GM19397 (cell line): Measurements from ENCODE around the gene UBE2E1.
"Not testable (repeated sequence)": the region's sequence is repeated elsewhere in the genome, so short reads cannot be mapped to it uniquely, and the experiment has no call there.

Source experiments
- ATAC-seq: cut with Tn5 transposase; IDR thresholded peaks from one replicate; pipeline ENCODE4 v1.9.1; 2021; ENCODE audit warnings: mild to moderate bottlenecking, moderate library complexity; ENCODE audit not compliant: unreplicated experiment

The UBE2E1 gene

GRCh38 chr3:23840521-23840920, 34.8 kb downstream of the UBE2E1 start:
- ATAC-seq: no peak

- ATAC-seq: no peak
Observed at GRCh38 chr3:23843869-23844268, 38.1 kb downstream of the UBE2E1 start.

- ATAC-seq: no peak
Observed at GRCh38 chr3:23845326-23846216, 39.8 kb downstream of the UBE2E1 start.

GRCh38 chr3:23849462-23849861, 43.7 kb downstream of the UBE2E1 start:
- not testable (repeated sequence) for ATAC-seq

GRCh38 chr3:23856286-23856685, 50.5 kb downstream of the UBE2E1 start:
- no peak for ATAC-seq

GRCh38 chr3:23859012-23859743, 53.4 kb downstream of the UBE2E1 start:
- ATAC-seq: no peak

GRCh38 chr3:23859839-23860382, 54.2 kb downstream of the UBE2E1 start:
- no peak for ATAC-seq

GRCh38 chr3:23861689-23862088, 55.9 kb downstream of the UBE2E1 start:
- ATAC-seq: no peak

GRCh38 chr3:23863060-23863459, 57.3 kb downstream of the UBE2E1 start:
- no peak for ATAC-seq

- ATAC-seq: no peak
Observed at GRCh38 chr3:23864931-23865330, 59.2 kb downstream of the UBE2E1 start.

- peak; percentile 79 for ATAC-seq
Observed at GRCh38 chr3:23865595-23866396, 60.0 kb downstream of the UBE2E1 start.

- no peak for ATAC-seq
Observed at GRCh38 chr3:23867400-23867799, 61.6 kb downstream of the UBE2E1 start.

- no peak for ATAC-seq
Observed at GRCh38 chr3:23867838-23868237, 62.1 kb downstream of the UBE2E1 start.

- ATAC-seq: no peak
Observed at GRCh38 chr3:23869977-23870662, 64.4 kb downstream of the UBE2E1 start.

- ATAC-seq: not testable (repeated sequence)
Observed at GRCh38 chr3:23870663-23871043, 64.9 kb downstream of the UBE2E1 start.

- not testable (repeated sequence) for ATAC-seq
Observed at GRCh38 chr3:23871361-23871760, 65.6 kb downstream of the UBE2E1 start.

GRCh38 chr3:23872330-23872729, 66.6 kb downstream of the UBE2E1 start:
- ATAC-seq: no peak

- no peak for ATAC-seq
Observed at GRCh38 chr3:23873941-23874340, 68.2 kb downstream of the UBE2E1 start.

GRCh38 chr3:23874359-23875112, 68.8 kb downstream of the UBE2E1 start:
- no peak for ATAC-seq
